Endothelial cell of umbilical vein (primary cell): ENCODE measurements around the gene LYZL1. TPM values are rescaled to one million over a fixed set of nuclear protein-coding genes. Genes with fewer than 3 reads are reported as not detected.

Source experiments
- BruUV-seq: library from RNA; stranded (reverse); fragments of 400-500 nt; replicated peaks from 2 replicates; lab custom pipeline; 2021; lab: Mats Ljungman, UMichigan
- CTCF ChIA-PET: fragments of 300-600, 350-600 bp; sonication (Branson Sonifier 250); formaldehyde crosslinking; loops from one replicate; lab custom pipeline; 2021; ENCODE audit warnings: antibody characterized with exemption, inconsistent platforms; lab: Charles Lee
- POLR2A ChIA-PET: fragments of 300-600, 350-600 bp; sonication (Branson Sonifier 250); formaldehyde crosslinking; loops from one replicate; lab custom pipeline; 2021; ENCODE audit warnings: antibody characterized with exemption, inconsistent platforms; lab: Charles Lee
- DNase-seq: peaks from one replicate; pipeline ENCODE4 v3.0.0-alpha.2; 2011; ENCODE audit warnings: low read depth, low spot score
- FAIRE-seq: peaks from 2 replicates; lab custom pipeline; 2011; peaks lifted over from hg19 to GRCh38; lab: Jason Lieb, UNC
- H2AFZ ChIP-seq: 2 replicates; pipeline ENCODE4 v1.6.0; 2012; ENCODE audit warnings: low read depth, low read length, control low read depth, inconsistent platforms
- H3K27ac ChIP-seq: 2 replicates; pipeline ENCODE4 v1.5.1; 2011; ENCODE audit warnings: low read depth, mild to moderate bottlenecking, control low read depth, low read length, moderate library complexity; ENCODE audit not compliant: insufficient read depth
- H3K27me3 ChIP-seq, 2 experiments: 2 replicates each; pipeline versions ENCODE4 v1.6.0 to v1.6.1; 2011; ENCODE audit warnings: low read length in 2 of 2, mixed read lengths in 1 of 2; ENCODE audit not compliant: control insufficient read depth in 2 of 2, insufficient read depth in 2 of 2
- H3K36me3 ChIP-seq, 2 experiments: 2 replicates in 1 of 2; 3 replicates in 1 of 2; pipeline ENCODE4 v1.5.1; 2011; ENCODE audit warnings: low read length in 2 of 2, mild to moderate bottlenecking in 1 of 2, moderate library complexity in 1 of 2; ENCODE audit not compliant: control insufficient read depth in 2 of 2, insufficient read depth in 2 of 2; ENCODE audit errors: extremely low read depth in 1 of 2
- H3K4me1 ChIP-seq: 3 replicates; pipeline ENCODE4 v1.5.1; 2011; ENCODE audit warnings: mild to moderate bottlenecking, low read length; ENCODE audit not compliant: control insufficient read depth, insufficient read depth; ENCODE audit errors: extremely low read depth
- H3K4me2 ChIP-seq: 2 replicates; pipeline ENCODE4 v1.6.1; 2011; ENCODE audit warnings: low read length, control low read depth, mixed read lengths; ENCODE audit not compliant: insufficient read depth
- H3K4me3 ChIP-seq, 3 experiments: fragments of 200-600 bp in 1 of 3; sonication (generic), shearing (Covaris generic) in 1 of 3; replicated peaks in 1 of 3; 2 replicates each; pipeline ENCODE4 v1.5.1; 2011 to 2016; ENCODE audit warnings: control low read depth in 3 of 3, low read length in 3 of 3, mild to moderate bottlenecking in 2 of 3, inconsistent platforms in 1 of 3, low read depth in 1 of 3, moderate library complexity in 1 of 3; ENCODE audit not compliant: insufficient read depth in 1 of 3
- H3K79me2 ChIP-seq: 2 replicates; pipeline ENCODE4 v1.6.0; 2012; ENCODE audit warnings: low read length, inconsistent platforms; ENCODE audit not compliant: control insufficient read depth, insufficient read depth
- H3K9ac ChIP-seq: replicated peaks from 2 replicates; pipeline ENCODE3; 2011; ENCODE audit warnings: low read length, control low read depth; ENCODE audit not compliant: insufficient read depth; ENCODE audit errors: extremely low read depth
- H3K9me1 ChIP-seq: replicated peaks from 3 replicates; pipeline ENCODE4 v1.6.0; 2011; ENCODE audit warnings: mild to moderate bottlenecking, low read length; ENCODE audit not compliant: control insufficient read depth, insufficient read depth; ENCODE audit errors: extremely low read depth
- H3K9me3 ChIP-seq: replicated peaks from 2 replicates; pipeline ENCODE4 v1.5.1; 2012; ENCODE audit warnings: low read length, inconsistent platforms; ENCODE audit not compliant: control insufficient read depth, insufficient read depth
- H4K20me1 ChIP-seq: replicated peaks from 2 replicates; pipeline ENCODE3; 2011; ENCODE audit warnings: mild to moderate bottlenecking, low read length; ENCODE audit not compliant: control insufficient read depth, insufficient read depth; ENCODE audit errors: extremely low read depth
- CTCF ChIP-seq, 2 donors: IDR thresholded peaks; 1 replicate in 1 of 2; 2 replicates in 1 of 2; pipeline ENCODE4 v1.5.1; 2011; ENCODE audit warnings: low read length in 2 of 2, mild to moderate bottlenecking in 2 of 2, moderate library complexity in 2 of 2, control low read depth in 1 of 2, inconsistent platforms in 1 of 2, low read depth in 1 of 2; ENCODE audit not compliant: insufficient read depth in 1 of 2; ENCODE audit errors: extremely low read depth in 1 of 2
- EZH2 ChIP-seq: IDR thresholded peaks from 2 replicates; pipeline ENCODE4 v1.6.1; 2012; ENCODE audit warnings: borderline replicate concordance, low read depth, mild to moderate bottlenecking, moderate library complexity, low read length, inconsistent platforms; ENCODE audit not compliant: severe bottlenecking
- FOS ChIP-seq: IDR thresholded peaks from 2 replicates; pipeline ENCODE4 v1.6.1; 2011; ENCODE audit warnings: mild to moderate bottlenecking, low read length, moderate library complexity, borderline replicate concordance; ENCODE audit not compliant: insufficient read depth
- GATA2 ChIP-seq: IDR thresholded peaks from 2 replicates; pipeline ENCODE4 v1.7.0; 2011; ENCODE audit warnings: low read depth, mild to moderate bottlenecking, moderate library complexity, mixed read lengths, low read length; ENCODE audit not compliant: insufficient read length, insufficient read depth
- JUN ChIP-seq: IDR thresholded peaks from 2 replicates; pipeline ENCODE4 v1.6.1; 2011; ENCODE audit warnings: borderline replicate concordance, low read depth; ENCODE audit not compliant: insufficient read length, insufficient read depth
- MYC ChIP-seq: IDR thresholded peaks from one replicate; pipeline ENCODE4 v1.6.1; 2011; ENCODE audit warnings: mild to moderate bottlenecking, low read depth, low read length
- POLR2A ChIP-seq: IDR thresholded peaks from 2 replicates; pipeline ENCODE4 v1.6.1; 2012; ENCODE audit warnings: low read depth, mild to moderate bottlenecking, control low read depth, low read length
- POLR2AphosphoS5 ChIP-seq: IDR thresholded peaks from 2 replicates; pipeline ENCODE4 v1.6.1; 2012; ENCODE audit warnings: low read depth, mild to moderate bottlenecking, control low read depth, low read length, moderate library complexity; ENCODE audit not compliant: insufficient read depth
- dilution Hi-C: fragments of 300-500 bp; cut with MboI; formaldehyde crosslinking; loops from one replicate; pipeline ENCODE4 v1.15.0; 2019; ENCODE audit warnings: low sequenced_read_pairs; ENCODE audit not compliant: extremely low pct_ligation_motif_present
- intact Hi-C: fragments of 100-400 bp; cut with micrococcal nuclease; formaldehyde crosslinking; loops from one replicate; pipeline ENCODE4 v1.10.0; 2022
- polyA plus RNA-seq, 4 experiments: library from polyadenylated mRNA; depleted of rRNA in 3 of 4; stranded (reverse) in 3 of 4; unstranded in 1 of 4; fragments of >200 nt; gene quantifications; 2 replicates each; pipeline versions ENCODE4 v1.2.1 to v1.2.3, GENCODE V29; 2011 to 2012; ENCODE audit warnings: missing spikeins in 1 of 4
- total RNA-seq: library from RNA; stranded (reverse); gene quantifications from 2 replicates; pipeline ENCODE4 v1.2.3, GENCODE V29; 2021
- TF ChIP-seq, protein P1 (sequence below): IDR thresholded peaks from 2 replicates; pipeline ENCODE4 v1.6.1; 2011; ENCODE audit not compliant: insufficient read depth, insufficient read length

The LYZL1 gene
- total and polyA plus RNA-seq, 2 donors (not counting 3 experiments of a cell fraction or from before 2014, with no cell fraction given): not detected

- Histone ChIP-seq H3K9me3 (no peaks in the 10 kb centered on the region), H2AFZ (no peak overlapping the region), H3K79me2 (no peaks in the 10 kb centered on the region), H3K4me1 (peaks cover 16% of the 10 kb centered on the region), H3K4me3 (no peak overlapping the region), H4K20me1 (no peaks in the 10 kb centered on the region), H3K27me3 (no peaks in the 10 kb centered on the region), H3K4me2 (no peak overlapping the region), H3K9ac (no peak overlapping the region), H3K27ac (no peak overlapping the region), H3K9me1 (no peaks in the 10 kb centered on the region), H3K36me3 (no peaks in the 10 kb centered on the region)
- no peak for FAIRE-seq
- dilution Hi-C loops (no loop called here), intact Hi-C loops (no loop called here)
- ChIA-PET CTCF (interaction anchor here (2.7 kb wide), 1 partner anchor 9 kb away, joined by 19 read pairs; no protein-coding TSS in a partner anchor), POLR2A (no interaction called here)
- DNase-seq: no peak
- TF ChIP-seq CTCF (IDR thresholded peaks at IDR 0.05; ENCODE audit: extremely low read depth in 1 of 2, insufficient read depth in 1 of 2, low read depth in 1 of 2, low read length in 2 of 2): no peak
- no peak for TF ChIP-seq MYC
- TF ChIP-seq, protein P1, sequence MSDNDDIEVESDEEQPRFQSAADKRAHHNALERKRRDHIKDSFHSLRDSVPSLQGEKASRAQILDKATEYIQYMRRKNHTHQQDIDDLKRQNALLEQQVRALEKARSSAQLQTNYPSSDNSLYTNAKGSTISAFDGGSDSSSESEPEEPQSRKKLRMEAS: no peak
- no peak for TF ChIP-seq POLR2AphosphoS5
- TF ChIP-seq EZH2: no peak
- no peak for TF ChIP-seq POLR2A
- no peak for TF ChIP-seq GATA2
- TF ChIP-seq JUN: no peak
- no peak for TF ChIP-seq FOS
- no TSS peak for BruUV-seq
Observed at GRCh38 chr10:29313071-29313470, 24.2 kb downstream of the LYZL1 start.
